ENCODE data around the gene STARD3NL.
"Not testable (repeated sequence)": the region's sequence is repeated elsewhere in the genome, so short reads cannot be mapped to it uniquely, and the experiment has no call there.

The STARD3NL gene

DNA sequence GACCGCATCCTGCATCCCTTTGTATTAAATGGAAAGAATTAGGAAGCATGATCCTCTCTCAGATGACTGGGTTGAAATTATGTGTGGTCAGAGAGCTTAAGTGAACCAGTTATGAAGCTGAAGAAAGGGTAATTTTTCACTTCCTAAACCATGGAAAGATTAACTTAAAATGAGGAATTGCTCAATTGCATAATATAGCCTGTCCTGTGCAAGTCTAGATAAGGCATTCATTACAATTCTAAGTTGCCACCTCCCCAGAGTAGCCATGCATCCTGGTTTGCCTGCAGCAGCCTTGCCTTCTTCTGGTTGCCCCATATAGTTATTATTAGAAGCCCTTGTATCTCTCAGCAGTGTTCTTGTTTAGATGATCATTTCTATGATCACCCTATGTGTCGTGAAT, 45.3 kb downstream of the STARD3NL start:
- DNase-seq (ENCODE audit: extremely low spot score) = no peak
- TF ChIP-seq, protein P1, sequence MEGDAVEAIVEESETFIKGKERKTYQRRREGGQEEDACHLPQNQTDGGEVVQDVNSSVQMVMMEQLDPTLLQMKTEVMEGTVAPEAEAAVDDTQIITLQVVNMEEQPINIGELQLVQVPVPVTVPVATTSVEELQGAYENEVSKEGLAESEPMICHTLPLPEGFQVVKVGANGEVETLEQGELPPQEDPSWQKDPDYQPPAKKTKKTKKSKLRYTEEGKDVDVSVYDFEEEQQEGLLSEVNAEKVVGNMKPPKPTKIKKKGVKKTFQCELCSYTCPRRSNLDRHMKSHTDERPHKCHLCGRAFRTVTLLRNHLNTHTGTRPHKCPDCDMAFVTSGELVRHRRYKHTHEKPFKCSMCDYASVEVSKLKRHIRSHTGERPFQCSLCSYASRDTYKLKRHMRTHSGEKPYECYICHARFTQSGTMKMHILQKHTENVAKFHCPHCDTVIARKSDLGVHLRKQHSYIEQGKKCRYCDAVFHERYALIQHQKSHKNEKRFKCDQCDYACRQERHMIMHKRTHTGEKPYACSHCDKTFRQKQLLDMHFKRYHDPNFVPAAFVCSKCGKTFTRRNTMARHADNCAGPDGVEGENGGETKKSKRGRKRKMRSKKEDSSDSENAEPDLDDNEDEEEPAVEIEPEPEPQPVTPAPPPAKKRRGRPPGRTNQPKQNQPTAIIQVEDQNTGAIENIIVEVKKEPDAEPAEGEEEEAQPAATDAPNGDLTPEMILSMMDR (IDR thresholded peaks at IDR 0.05; ENCODE audit: control extremely low read depth, extremely low read depth, low read depth, missing control alignments) = no peak
- POLR2A ChIA-PET = no interaction called here
- CTCF ChIA-PET = interaction anchor here (0.7 to 6.9 kb wide), 28 partner anchors 8 to 306 kb away, joined by 3 to 102 read pairs (median 4); partner anchors contain the start of gene SFRP4

DNA sequence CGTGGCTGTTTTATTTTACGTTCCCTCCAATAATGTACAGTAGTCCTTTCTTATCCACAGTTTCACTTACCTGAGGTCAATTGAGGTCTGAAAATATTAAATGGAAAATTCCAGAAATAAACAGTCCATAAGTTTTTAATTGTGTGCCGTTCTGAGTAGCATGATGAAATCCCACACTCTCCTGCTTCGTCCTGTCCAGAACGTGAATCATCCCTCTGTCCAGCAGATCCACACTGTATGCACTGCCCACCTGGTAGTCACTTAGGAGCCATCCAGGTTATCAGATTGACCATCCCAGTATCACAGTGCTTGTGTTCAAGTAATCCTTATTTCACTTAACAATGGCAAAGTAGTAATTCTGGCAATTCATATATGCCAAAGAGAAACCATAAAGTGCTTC, 46.3 kb downstream of the STARD3NL start:
- DNase-seq (ENCODE audit: extremely low spot score) = no peak
- TF ChIP-seq, protein P1 (IDR thresholded peaks at IDR 0.05; ENCODE audit: control extremely low read depth, extremely low read depth, low read depth, missing control alignments) = no peak
- POLR2A ChIA-PET = no interaction called here
- CTCF ChIA-PET = interaction anchor here (0.7 to 6.8 kb wide), 3 partner anchors 9 to 294 kb away, joined by 3 to 35 read pairs (median 10); no protein-coding TSS in a partner anchor

DNA sequence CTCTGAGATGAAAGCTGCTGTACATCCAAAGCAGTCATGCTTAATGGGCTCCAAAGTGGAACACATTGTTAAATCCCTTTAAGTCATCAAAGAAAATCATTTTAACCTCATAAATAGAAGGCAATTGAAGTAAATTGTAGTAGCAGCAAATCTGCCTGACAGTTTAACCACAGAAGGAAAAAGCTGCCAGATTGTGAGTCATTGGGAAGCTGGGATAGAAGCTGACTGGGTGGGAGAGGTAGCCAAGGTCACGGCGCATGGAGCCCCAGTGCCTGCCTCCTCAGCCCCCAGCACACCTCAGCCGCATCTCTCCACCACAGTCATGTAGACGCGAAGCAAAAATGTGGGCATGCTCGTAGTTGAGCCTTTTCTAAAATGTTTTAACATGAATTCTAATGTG, 51.3 kb downstream of the STARD3NL start:
- TF ChIP-seq, protein P1 (IDR thresholded peaks at IDR 0.05; ENCODE audit: control extremely low read depth, extremely low read depth, low read depth, missing control alignments) = no peak
- POLR2A ChIA-PET = no interaction called here
- CTCF ChIA-PET = interaction anchor here (1.0 to 4.7 kb wide), 3 partner anchors 9 to 107 kb away, joined by 3 to 73 read pairs (median 4); no protein-coding TSS in a partner anchor
- DNase-seq (ENCODE audit: extremely low spot score) = no peak

DNA sequence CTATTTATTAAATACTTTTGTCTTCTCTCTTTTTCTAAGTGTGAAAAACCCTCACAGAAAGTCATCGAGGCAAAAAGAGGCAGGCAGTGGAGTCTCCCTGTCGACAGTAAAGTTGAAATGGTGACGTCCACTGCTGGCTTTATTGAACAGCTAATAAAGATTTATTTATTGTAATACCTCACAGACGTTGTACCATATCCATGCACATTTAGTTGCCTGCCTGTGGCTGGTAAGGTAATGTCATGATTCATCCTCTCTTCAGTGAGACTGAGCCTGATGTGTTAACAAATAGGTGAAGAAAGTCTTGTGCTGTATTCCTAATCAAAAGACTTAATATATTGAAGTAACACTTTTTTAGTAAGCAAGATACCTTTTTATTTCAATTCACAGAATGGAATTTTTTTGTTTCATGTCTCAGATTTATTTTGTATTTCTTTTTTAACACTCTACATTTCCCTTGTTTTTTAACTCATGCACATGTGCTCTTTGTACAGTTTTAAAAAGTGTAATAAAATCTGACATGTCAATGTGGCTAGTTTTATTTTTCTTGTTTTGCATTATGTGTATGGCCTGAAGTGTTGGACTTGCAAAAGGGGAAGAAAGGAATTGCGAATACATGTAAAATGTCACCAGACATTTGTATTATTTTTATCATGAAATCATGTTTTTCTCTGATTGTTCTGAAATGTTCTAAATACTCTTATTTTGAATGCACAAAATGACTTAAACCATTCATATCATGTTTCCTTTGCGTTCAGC, 52.0 kb downstream of the STARD3NL start:
- ChIA-PET CTCF (interaction anchor here (1.0 to 4.7 kb wide), 3 partner anchors 10 to 106 kb away, joined by 3 to 73 read pairs (median 4); no protein-coding TSS in a partner anchor), POLR2A (no interaction called here)
- DNase-seq (ENCODE audit: extremely low spot score) = no peak
- TF ChIP-seq, protein P1 (IDR thresholded peaks at IDR 0.05; ENCODE audit: control extremely low read depth, extremely low read depth, low read depth, missing control alignments) = no peak

DNA sequence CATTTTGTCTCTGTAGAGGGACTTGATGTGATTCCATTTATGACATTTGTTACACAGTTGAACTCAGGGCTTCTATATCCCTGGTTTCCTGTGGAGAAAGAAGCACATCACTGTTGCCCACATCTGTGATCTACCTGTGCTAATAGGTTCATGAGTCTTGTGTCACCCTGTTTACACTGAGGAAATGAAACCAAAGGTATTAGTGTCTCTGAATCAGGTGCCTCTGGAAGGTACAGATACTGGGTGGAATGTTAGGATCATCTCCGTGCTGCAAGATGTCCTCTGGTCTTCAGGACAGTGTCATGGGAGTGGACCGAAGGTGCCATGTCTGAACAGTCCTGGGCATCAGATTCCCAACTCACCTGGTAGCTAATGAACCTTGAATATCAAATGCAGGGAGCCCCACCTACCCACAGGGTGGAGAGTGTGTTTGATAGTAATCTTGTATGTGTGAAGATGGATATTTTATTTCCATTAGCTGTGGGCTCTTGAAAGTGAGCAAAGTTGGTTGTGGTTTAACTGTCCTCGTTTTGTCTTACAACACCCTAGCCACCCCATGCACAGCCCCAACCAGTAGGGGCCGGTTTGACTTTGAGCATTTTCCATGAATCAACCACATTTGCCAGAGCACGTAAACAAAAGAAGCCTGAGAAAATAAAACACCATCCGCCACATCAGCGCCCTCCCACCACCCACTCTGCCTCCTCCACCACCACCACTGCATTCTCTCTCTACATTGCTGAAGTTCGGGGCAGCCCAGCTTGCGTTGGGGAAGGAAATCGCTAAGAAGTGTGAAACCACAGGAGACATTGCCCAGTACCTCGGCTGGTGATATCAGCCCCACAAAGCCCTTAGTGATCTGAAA, 54.7 kb downstream of the STARD3NL start:
- TF ChIP-seq, protein P1 (IDR thresholded peaks at IDR 0.05; ENCODE audit: control extremely low read depth, extremely low read depth, low read depth, missing control alignments) = no peak
- DNase-seq (ENCODE audit: extremely low spot score) = peak; percentile 69
- POLR2A ChIA-PET = no interaction called here
- CTCF ChIA-PET = interaction anchor here (0.9 to 3.4 kb wide), 8 partner anchors 10 to 142 kb away, joined by 3 to 13 read pairs (median 4); no protein-coding TSS in a partner anchor

DNA sequence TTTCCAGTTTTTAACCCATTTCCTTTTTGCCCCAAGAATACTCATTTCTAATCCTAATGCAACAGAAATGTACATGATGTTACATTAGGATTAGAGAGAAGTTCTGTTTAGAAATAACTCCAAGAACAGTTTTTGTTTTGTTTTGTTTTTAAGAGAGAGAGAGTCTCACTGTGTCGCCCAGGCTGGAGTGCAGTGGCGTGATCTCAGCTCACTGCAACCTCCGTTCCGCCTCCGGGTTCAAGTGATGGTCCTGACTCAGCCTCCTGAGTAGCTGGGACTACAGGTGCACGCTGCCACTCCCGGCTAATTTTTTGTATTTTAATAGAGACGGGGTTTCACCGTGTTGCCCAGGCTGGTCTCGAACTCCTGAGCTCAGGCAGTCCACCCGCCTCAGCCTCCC, 56.7 kb downstream of the STARD3NL start:
- DNase-seq (ENCODE audit: extremely low spot score); POLR2A ChIA-PET: not testable (repeated sequence)
- CTCF ChIA-PET = interaction anchor here (2.1 to 4.8 kb wide), 3 partner anchors 13 to 129 kb away, joined by 5 to 27 read pairs (median 13); no protein-coding TSS in a partner anchor
